ENCODE results near the gene ANGEL2.

Gene ANGEL2

GRCh38 chr1:212979340-212980122, 36.1 kb downstream of the ANGEL2 start:
- Histone ChIP-seq H3K27me3 (ENCODE audit: control insufficient read depth in 3 of 3, insufficient read depth in 3 of 3, low read depth in 1 of 3, low read length in 3 of 3) (no peaks in the 10 kb centered on the region), H2BK15ac (ENCODE audit: low read length) (no peak overlapping the region), H2BK120ac (ENCODE audit: low read depth, low read length) (no peak overlapping the region), H3K4me2 (ENCODE audit: insufficient read depth, low read length, poor library complexity, severe bottlenecking) (no peak overlapping the region), H3K79me1 (ENCODE audit: low read depth, low read length) (no peaks in the 10 kb centered on the region), H3K4me3 (ENCODE audit: low read length in 2 of 2) (no peak overlapping the region), H3K4ac (ENCODE audit: low read length) (no peak overlapping the region), H2BK12ac (ENCODE audit: low read length) (no peak overlapping the region), H3K9me3 (replicated peaks in 1 of 2; ENCODE audit: control insufficient read depth in 2 of 2, insufficient read depth in 1 of 2, low read depth in 1 of 2, low read length in 2 of 2) (no peaks in the 10 kb centered on the region), H3K27ac (replicated peaks; ENCODE audit: low read length) (no peak overlapping the region), H3K18ac (ENCODE audit: low read length) (no peak overlapping the region), H3K14ac (ENCODE audit: low read length) (no peak overlapping the region), H4K91ac (ENCODE audit: low read depth, low read length, poor library complexity) (no peak overlapping the region), H3K23ac (ENCODE audit: low read depth, low read length, poor library complexity) (no peak overlapping the region), H3K9ac (ENCODE audit: low read depth, low read length, poor library complexity) (no peak overlapping the region), H2BK5ac (ENCODE audit: low read length) (no peak overlapping the region), H2AK5ac (ENCODE audit: low read depth, low read length) (no peak overlapping the region), H2AFZ (ENCODE audit: low read length) (no peak overlapping the region), H4K8ac (ENCODE audit: low read depth, low read length) (no peak overlapping the region), H3K4me1 (ENCODE audit: control insufficient read depth in 2 of 2, insufficient read depth in 1 of 2, low read depth in 1 of 2, low read length in 2 of 2) (peaks cover 9 to 17% of the 10 kb centered on the region in 2 donors), H3K36me3 (replicated peaks in 1 of 2; ENCODE audit: control insufficient read depth in 2 of 2, insufficient read depth in 2 of 2, low read length in 2 of 2) (peaks cover 3 to 13% of the 10 kb centered on the region in 2 donors)
- no CpG with 5 or more reads among the region's 14 CpGs for WGBS, 2 donors (ENCODE audit: extremely low coverage in 2 of 2, insufficient read length in 2 of 2, insufficient replicate concordance in 1 of 2)
- DNase-seq (ENCODE audit: low spot score), result no peak

DNA sequence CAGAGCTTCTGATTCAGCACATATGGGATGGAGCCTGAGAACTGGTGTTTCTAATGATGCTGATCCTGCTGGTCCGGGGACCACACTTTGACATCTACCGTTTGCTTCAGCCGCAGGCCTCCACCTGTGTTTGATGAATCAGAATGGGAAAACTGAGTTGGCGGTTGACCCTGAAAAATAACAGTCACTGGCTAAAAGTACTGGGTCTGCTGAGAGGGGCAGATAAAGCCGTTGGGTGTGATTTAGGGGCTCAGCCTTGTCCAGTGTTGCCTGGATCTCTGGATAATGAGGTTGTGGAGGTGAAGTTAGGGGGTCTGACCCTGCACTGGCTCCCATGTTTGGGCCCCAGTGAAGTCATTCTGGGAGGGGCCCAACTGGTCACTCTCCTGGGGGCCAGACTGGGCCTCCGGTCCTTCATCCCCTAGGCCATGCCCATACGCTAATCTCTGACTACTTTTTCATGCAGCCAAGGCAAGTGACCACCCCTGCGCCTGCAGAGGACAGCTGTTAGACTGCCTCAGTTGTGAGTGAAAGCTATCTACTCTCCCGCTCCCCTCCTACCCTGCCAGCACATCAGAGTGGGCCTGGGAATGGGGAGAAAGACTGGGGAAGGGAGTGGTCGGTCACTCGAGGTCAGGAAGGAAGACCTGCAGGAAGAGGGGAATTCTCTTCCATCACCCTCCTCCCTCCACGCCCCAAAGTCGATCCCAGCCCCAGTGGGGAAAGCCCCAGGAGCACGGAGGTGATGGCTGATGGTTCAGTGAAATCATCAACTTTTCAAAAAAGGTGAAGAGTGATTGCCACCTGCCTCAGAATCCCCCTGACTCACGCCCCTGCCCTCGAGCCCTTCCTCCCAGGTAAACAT, 37.7 kb downstream of the ANGEL2 start:
- H3K18ac ChIP-seq (ENCODE audit: low read length), result no peak overlapping the region
- H3K4me1 ChIP-seq (ENCODE audit: control insufficient read depth in 2 of 2, insufficient read depth in 1 of 2, low read depth in 1 of 2, low read length in 2 of 2), result peaks cover 9 to 17% of the 10 kb centered on the region in 2 donors
- no peak for DNase-seq (ENCODE audit: low spot score)
- no peak overlapping the region for H4K8ac ChIP-seq (ENCODE audit: low read depth, low read length)
- H3K23ac ChIP-seq (ENCODE audit: low read depth, low read length, poor library complexity), result no peak overlapping the region
- H3K36me3 ChIP-seq (replicated peaks in 1 of 2; ENCODE audit: control insufficient read depth in 2 of 2, insufficient read depth in 2 of 2, low read length in 2 of 2), result peaks cover 3 to 24% of the 10 kb centered on the region in 2 donors
- no peak overlapping the region for H2BK15ac ChIP-seq (ENCODE audit: low read length)
- no peak overlapping the region for H3K4ac ChIP-seq (ENCODE audit: low read length)
- H3K27me3 ChIP-seq (ENCODE audit: control insufficient read depth in 3 of 3, insufficient read depth in 3 of 3, low read depth in 1 of 3, low read length in 3 of 3), result no peaks in the 10 kb centered on the region
- no peaks in the 10 kb centered on the region for H3K79me1 ChIP-seq (ENCODE audit: low read depth, low read length)
- no peak overlapping the region for H2AFZ ChIP-seq (ENCODE audit: low read length)
- no peak overlapping the region for H2BK12ac ChIP-seq (ENCODE audit: low read length)
- WGBS, 2 donors (ENCODE audit: extremely low coverage in 2 of 2, insufficient read length in 2 of 2, insufficient replicate concordance in 1 of 2), result no CpG with 5 or more reads among the region's 16 CpGs
- H2AK5ac ChIP-seq (ENCODE audit: low read depth, low read length), result no peak overlapping the region
- H3K14ac ChIP-seq (ENCODE audit: low read length), result no peak overlapping the region
- no peak overlapping the region for H3K27ac ChIP-seq (replicated peaks; ENCODE audit: low read length)
- no peaks in the 10 kb centered on the region for H3K9me3 ChIP-seq (replicated peaks in 1 of 2; ENCODE audit: control insufficient read depth in 2 of 2, insufficient read depth in 1 of 2, low read depth in 1 of 2, low read length in 2 of 2)
- H3K4me2 ChIP-seq (ENCODE audit: insufficient read depth, low read length, poor library complexity, severe bottlenecking), result no peak overlapping the region
- no peak overlapping the region for H4K91ac ChIP-seq (ENCODE audit: low read depth, low read length, poor library complexity)
- no peak overlapping the region for H3K9ac ChIP-seq (ENCODE audit: low read depth, low read length, poor library complexity)
- no peak overlapping the region for H2BK5ac ChIP-seq (ENCODE audit: low read length)
- H2BK120ac ChIP-seq (ENCODE audit: low read depth, low read length), result no peak overlapping the region
- H3K4me3 ChIP-seq (ENCODE audit: low read length in 2 of 2), result no peak overlapping the region

GRCh38 chr1:212976586-212976985, 39.1 kb downstream of the ANGEL2 start:
- Histone ChIP-seq H3K4me2 (ENCODE audit: insufficient read depth, low read length, poor library complexity, severe bottlenecking) (no peak overlapping the region), H4K8ac (ENCODE audit: low read depth, low read length) (no peak overlapping the region), H3K27me3 (ENCODE audit: control insufficient read depth in 3 of 3, insufficient read depth in 3 of 3, low read depth in 1 of 3, low read length in 3 of 3) (no peaks in the 10 kb centered on the region), H2BK12ac (ENCODE audit: low read length) (no peak overlapping the region), H3K9ac (ENCODE audit: low read depth, low read length, poor library complexity) (no peak overlapping the region), H3K9me3 (replicated peaks in 1 of 2; ENCODE audit: control insufficient read depth in 2 of 2, insufficient read depth in 1 of 2, low read depth in 1 of 2, low read length in 2 of 2) (no peaks in the 10 kb centered on the region), H3K36me3 (replicated peaks in 1 of 2; ENCODE audit: control insufficient read depth in 2 of 2, insufficient read depth in 2 of 2, low read length in 2 of 2) (peaks cover 3 to 24% of the 10 kb centered on the region in 2 donors), H3K4me3 (ENCODE audit: low read length in 2 of 2) (no peak overlapping the region), H3K27ac (replicated peaks; ENCODE audit: low read length) (no peak overlapping the region), H2AFZ (ENCODE audit: low read length) (no peak overlapping the region), H3K14ac (ENCODE audit: low read length) (no peak overlapping the region), H3K18ac (ENCODE audit: low read length) (no peak overlapping the region), H3K79me1 (ENCODE audit: low read depth, low read length) (no peaks in the 10 kb centered on the region), H2BK5ac (ENCODE audit: low read length) (no peak overlapping the region), H4K91ac (ENCODE audit: low read depth, low read length, poor library complexity) (no peak overlapping the region), H3K23ac (ENCODE audit: low read depth, low read length, poor library complexity) (no peak overlapping the region), H3K4me1 (ENCODE audit: control insufficient read depth in 2 of 2, insufficient read depth in 1 of 2, low read depth in 1 of 2, low read length in 2 of 2) (peaks cover 9 to 17% of the 10 kb centered on the region in 2 donors), H2BK15ac (ENCODE audit: low read length) (no peak overlapping the region), H2AK5ac (ENCODE audit: low read depth, low read length) (no peak overlapping the region), H3K4ac (ENCODE audit: low read length) (no peak overlapping the region), H2BK120ac (ENCODE audit: low read depth, low read length) (no peak overlapping the region)
- WGBS, 2 donors (ENCODE audit: extremely low coverage in 2 of 2, insufficient read length in 2 of 2, insufficient replicate concordance in 1 of 2), result no CpG with 5 or more reads among the region's 9 CpGs
- DNase-seq (ENCODE audit: low spot score), result no peak

All from neuronal stem cell (in vitro differentiated cells).